Camera-type eye (tissue), 1 donor: ENCODE results near the gene P2RX3. TPM values are rescaled to one million over a fixed set of nuclear protein-coding genes. Genes with fewer than 3 reads are reported as not detected.

ENCODE experiments used
- total RNA-seq: library from RNA; depleted of rRNA; stranded (reverse); fragments of >200 nt; gene quantifications from one replicate; pipeline ENCODE4 v1.2.3, GENCODE V29; 2014

Gene P2RX3
- 1.3 TPM for total RNA-seq

GRCh38 chr11:57338142-57338541 lies at the start of gene P2RX3:
P2RX3 (plus strand) TSS chr11:57338352; CDS start chr11:57338551, 199 bp downstream.

GRCh38 chr11:57324886-57325734 lies 13.0 kb upstream of the P2RX3 start, which contains the start of gene TNKS1BP1:
TNKS1BP1 (minus strand) TSS chr11:57324952; CDS start chr11:57321885, 3,067 bp downstream.

GRCh38 chr11:57335343-57336110 lies 2.6 kb upstream of the P2RX3 start, which contains the start of gene SSRP1:
SSRP1 (minus strand) TSS chr11:57335892; CDS start chr11:57335121, 771 bp downstream.

GRCh38 chr11:57380975-57381374 lies 42.8 kb downstream of the P2RX3 start, which contains the start of gene PRG3:
PRG3 (minus strand) TSS chr11:57381150; CDS start chr11:57380708, 442 bp downstream.

GRCh38 chr11:57390535-57390934 lies 52.4 kb downstream of the P2RX3 start, which contains the start of gene PRG2:
PRG2 (minus strand) TSS chr11:57390650; CDS start chr11:57389944, 706 bp downstream.

Other genes with a start within 250 kb of the P2RX3 start
- gene LRRC55, start 156.4 kb upstream of the P2RX3 start, total RNA-seq, result 1.8 TPM
- gene APLNR, start 101.1 kb upstream of the P2RX3 start, total RNA-seq, result 42.7 TPM
- gene TNKS1BP1, start 13.4 kb upstream of the P2RX3 start, total RNA-seq, result 49.8 TPM
- 69.4 TPM for gene SSRP1, start 2.5 kb upstream of the P2RX3 start, total RNA-seq
- not detected for gene PRG3, start 42.8 kb downstream of the P2RX3 start, total RNA-seq
- gene PRG2, start 52.3 kb downstream of the P2RX3 start, total RNA-seq, result not detected
- 19.0 TPM for gene SLC43A3, start 88.8 kb downstream of the P2RX3 start, total RNA-seq
- gene RTN4RL2, start 122.2 kb downstream of the P2RX3 start, total RNA-seq, result 0.93 TPM
- gene SLC43A1, start 177.3 kb downstream of the P2RX3 start, total RNA-seq, result 11.8 TPM
- gene TIMM10, start 192.4 kb downstream of the P2RX3 start, total RNA-seq, result 18.0 TPM
- gene SMTNL1, start 199.2 kb downstream of the P2RX3 start, total RNA-seq, result 0.88 TPM
- gene UBE2L6, start 229.3 kb downstream of the P2RX3 start, total RNA-seq, result 23.0 TPM